ENCODE measurements around the gene TMEM200B. TPM values are rescaled to one million over a fixed set of nuclear protein-coding genes. Genes with fewer than 3 reads are reported as not detected.
"Not testable (repeated sequence)": the region's sequence is repeated elsewhere in the genome, so short reads cannot be mapped to it uniquely, and the experiment has no call there.

Gene TMEM200B
- total and polyA plus RNA-seq, 8 donors: 5.7 to 16.0 (median 13.9) TPM

- intact Hi-C loops (cut with DNase I): no loop called here
- Histone ChIP-seq H3K27me3 (no peaks in the 10 kb centered on the region), H3K9me3 (no peaks in the 10 kb centered on the region), H3K4me3 (no peak overlapping the region), H3K27ac (no peak overlapping the region), H3K36me3 (peaks cover 0 to 51% of the 10 kb centered on the region in 2 donors), H3K4me1 (no peaks in the 10 kb centered on the region)
- no peak for ATAC-seq
- DNase-seq: no peak
- TF ChIP-seq CTCF (IDR thresholded peaks at IDR 0.05): no peak
Measured at GRCh38 chr1:29142714-29143113, 19.0 kb upstream of the TMEM200B start.

- H3K27ac ChIP-seq: no peak overlapping the region
- peak; percentile 13 for ATAC-seq
- intact Hi-C loops (cut with DNase I): no loop called here
- H3K9me3 ChIP-seq: no peaks in the 10 kb centered on the region
- peaks cover 0 to 19% of the 10 kb centered on the region in 2 donors for H3K27me3 ChIP-seq
- peaks cover 0 to 11% of the 10 kb centered on the region in 2 donors for H3K4me1 ChIP-seq
- H3K4me3 ChIP-seq: no peak overlapping the region
- H3K36me3 ChIP-seq: no peaks in the 10 kb centered on the region
- no peak for TF ChIP-seq CTCF (IDR thresholded peaks at IDR 0.05)
- DNase-seq: no peak
Measured at GRCh38 chr1:29136391-29136915, 12.8 kb upstream of the TMEM200B start.

GRCh38 chr1:29134695-29135028, 11.0 kb upstream of the TMEM200B start:
- no peak for TF ChIP-seq CTCF (IDR thresholded peaks at IDR 0.05)
- H3K4me1 ChIP-seq: peaks cover 0 to 11% of the 10 kb centered on the region in 2 donors

GRCh38 chr1:29133861-29134694, 10.4 kb upstream of the TMEM200B start:
- Histone ChIP-seq H3K27ac (no peak overlapping the region), H3K9me3 (no peaks in the 10 kb centered on the region), H3K36me3 (no peaks in the 10 kb centered on the region), H3K4me1 (peaks cover 0 to 11% of the 10 kb centered on the region in 2 donors), H3K27me3 (peaks cover 0 to 19% of the 10 kb centered on the region in 2 donors), H3K4me3 (peak overlapping the region in 1 of 2 donors; percentile 13)
- DNase-seq (peak in 1 of 4 donors; percentile 81), ATAC-seq (peak; percentile 47)
- intact Hi-C loops (cut with DNase I): no loop called here
- TF ChIP-seq CTCF (IDR thresholded peaks at IDR 0.05): no peak

More at GRCh38 chr1:29134695-29135028, 11.0 kb upstream of the TMEM200B start:
- DNase-seq (no peak), ATAC-seq (no peak)
- Histone ChIP-seq H3K9me3 (no peaks in the 10 kb centered on the region), H3K27ac (no peak overlapping the region), H3K4me3 (no peak overlapping the region), H3K27me3 (peaks cover 0 to 19% of the 10 kb centered on the region in 2 donors), H3K36me3 (no peaks in the 10 kb centered on the region)
- intact Hi-C loops (cut with DNase I): no loop called here

- H3K27me3 ChIP-seq: peaks cover 0 to 37% of the 10 kb centered on the region in 2 donors
- H3K27ac ChIP-seq; H3K9me3 ChIP-seq; ATAC-seq; H3K36me3 ChIP-seq; DNase-seq; H3K4me3 ChIP-seq; intact Hi-C loops (cut with DNase I): not testable (repeated sequence)
- H3K4me1 ChIP-seq: peaks cover 0 to 11% of the 10 kb centered on the region in 2 donors
Measured at GRCh38 chr1:29131056-29131455, 7.4 kb upstream of the TMEM200B start.

All from left lung (tissue), 10 donors.